Stimulated activated CD4-positive, alpha-beta T cell treated with anti-CD3 and anti-CD28 coated beads, Interleukin-2, amount 100 ng/mL, for 24 hours (primary cell): ENCODE measurements around the gene RNF223.
"Not testable (repeated sequence)": the region's sequence is repeated elsewhere in the genome, so short reads cannot be mapped to it uniquely, and the experiment has no call there.

ENCODE experiments used
- DNase-seq, 2 donors: peaks; one replicate each; pipeline ENCODE4 v3.0.0-alpha.2; 2020

The RNF223 gene

GRCh38 chr1:1041873-1042272, 32.2 kb downstream of the RNF223 start:
- no peak for DNase-seq

- no peak for DNase-seq
Measured at GRCh38 chr1:1041092-1041523, 33.0 kb downstream of the RNF223 start.

- DNase-seq, result peak; percentile 72 to 78
Measured at GRCh38 chr1:1040004-1040991, 33.8 kb downstream of the RNF223 start.

- no peak for DNase-seq
Measured at GRCh38 chr1:1039145-1039910, 34.8 kb downstream of the RNF223 start.

- DNase-seq, result no peak
Measured at GRCh38 chr1:1038694-1039093, 35.4 kb downstream of the RNF223 start.

- DNase-seq, result no peak
Measured at GRCh38 chr1:1037366-1038327, 36.5 kb downstream of the RNF223 start.

- DNase-seq, result no peak
Measured at GRCh38 chr1:1035291-1035943, 38.7 kb downstream of the RNF223 start.

GRCh38 chr1:1034439-1034781, 39.7 kb downstream of the RNF223 start:
- no peak for DNase-seq

GRCh38 chr1:1033731-1034438, 40.2 kb downstream of the RNF223 start:
- peak in 1 of 2 donors; percentile 21 for DNase-seq

GRCh38 chr1:1033009-1033587, 41.0 kb downstream of the RNF223 start:
- DNase-seq, result peak; percentile 92 to 93

- DNase-seq, result no peak
Measured at GRCh38 chr1:1032424-1032823, 41.7 kb downstream of the RNF223 start.

GRCh38 chr1:1031659-1032235, 42.4 kb downstream of the RNF223 start:
- DNase-seq, result no peak

- not testable (repeated sequence) for DNase-seq
Measured at GRCh38 chr1:1030867-1031658, 43.0 kb downstream of the RNF223 start.

GRCh38 chr1:1027791-1028190, 46.3 kb downstream of the RNF223 start:
- DNase-seq, result no peak

- no peak for DNase-seq
Measured at GRCh38 chr1:1026599-1027413, 47.3 kb downstream of the RNF223 start.

GRCh38 chr1:1025730-1026129, 48.4 kb downstream of the RNF223 start:
- no peak for DNase-seq

- DNase-seq, result no peak
Measured at GRCh38 chr1:1024771-1025699, 49.1 kb downstream of the RNF223 start.
